Coronary artery (tissue), 2 donors: ENCODE data around the gene TMEM222.

Experiments used
- DNase-seq: peaks from one replicate; pipeline ENCODE4 v3.0.0-alpha.2; 2017; ENCODE audit warnings: low spot score
- H3K27ac ChIP-seq, 2 donors: fragments of 200-600 bp; sonication (generic); one replicate each; pipeline ENCODE4 v1.5.1; 2016 to 2019
- H3K4me3 ChIP-seq: fragments of 200-600 bp; sonication (generic); 2 replicates; pipeline ENCODE4 v1.5.1; 2016; ENCODE audit warnings: mild to moderate bottlenecking, moderate library complexity
- TF ChIP-seq, protein P1 (sequence below): fragments of 200-600 bp; sonication (generic); IDR thresholded peaks from one replicate; pipeline ENCODE4 v1.5.1; 2019; ENCODE audit warnings: antibody characterized with exemption

TMEM222 gene

DNA sequence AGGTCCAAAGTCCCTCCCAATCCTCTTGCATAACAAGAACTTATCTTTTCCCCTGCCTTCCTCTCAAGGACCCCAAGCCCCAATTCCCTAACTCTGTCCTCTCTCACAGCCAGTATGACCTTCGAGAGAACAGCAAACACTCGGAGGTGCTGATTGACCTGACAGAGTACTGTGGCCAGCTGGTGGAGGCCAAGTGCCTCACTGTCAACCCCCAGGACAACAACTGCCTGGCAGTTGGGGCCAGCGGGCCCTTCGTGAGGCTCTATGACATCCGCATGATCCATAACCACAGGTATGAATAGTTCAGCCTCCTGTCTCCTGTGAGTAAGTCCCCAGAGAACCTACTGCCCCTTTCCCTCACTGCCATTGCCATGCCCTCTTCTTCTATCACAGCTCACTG, 29.9 kb upstream of the TMEM222 start:
- TF ChIP-seq, protein P1, sequence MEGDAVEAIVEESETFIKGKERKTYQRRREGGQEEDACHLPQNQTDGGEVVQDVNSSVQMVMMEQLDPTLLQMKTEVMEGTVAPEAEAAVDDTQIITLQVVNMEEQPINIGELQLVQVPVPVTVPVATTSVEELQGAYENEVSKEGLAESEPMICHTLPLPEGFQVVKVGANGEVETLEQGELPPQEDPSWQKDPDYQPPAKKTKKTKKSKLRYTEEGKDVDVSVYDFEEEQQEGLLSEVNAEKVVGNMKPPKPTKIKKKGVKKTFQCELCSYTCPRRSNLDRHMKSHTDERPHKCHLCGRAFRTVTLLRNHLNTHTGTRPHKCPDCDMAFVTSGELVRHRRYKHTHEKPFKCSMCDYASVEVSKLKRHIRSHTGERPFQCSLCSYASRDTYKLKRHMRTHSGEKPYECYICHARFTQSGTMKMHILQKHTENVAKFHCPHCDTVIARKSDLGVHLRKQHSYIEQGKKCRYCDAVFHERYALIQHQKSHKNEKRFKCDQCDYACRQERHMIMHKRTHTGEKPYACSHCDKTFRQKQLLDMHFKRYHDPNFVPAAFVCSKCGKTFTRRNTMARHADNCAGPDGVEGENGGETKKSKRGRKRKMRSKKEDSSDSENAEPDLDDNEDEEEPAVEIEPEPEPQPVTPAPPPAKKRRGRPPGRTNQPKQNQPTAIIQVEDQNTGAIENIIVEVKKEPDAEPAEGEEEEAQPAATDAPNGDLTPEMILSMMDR, result no peak
- no peak overlapping the region for H3K4me3 ChIP-seq
- no peak overlapping the region for H3K27ac ChIP-seq
- no peak for DNase-seq

DNA sequence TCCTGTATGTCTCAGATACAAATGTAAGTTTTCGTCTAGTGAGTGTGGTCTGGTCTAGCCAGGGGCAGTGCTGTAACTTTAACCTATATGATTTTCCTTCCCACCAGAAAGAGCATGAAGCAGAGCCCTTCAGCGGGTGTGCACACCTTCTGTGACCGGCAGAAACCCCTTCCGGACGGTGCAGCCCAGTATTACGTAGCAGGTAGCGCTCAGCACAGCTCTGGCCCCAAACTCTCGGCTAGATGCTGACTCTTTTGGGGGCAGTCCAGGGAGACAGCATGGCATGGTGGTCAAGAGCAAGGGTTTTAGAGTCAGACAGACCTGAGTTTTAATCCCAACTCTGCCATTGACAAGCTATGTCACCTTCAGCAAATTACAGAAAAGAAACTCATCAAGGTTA, 28.0 kb upstream of the TMEM222 start:
- DNase-seq, result no peak
- H3K27ac ChIP-seq, result no peak overlapping the region
- TF ChIP-seq, protein P1, result no peak
- no peak overlapping the region for H3K4me3 ChIP-seq

DNA sequence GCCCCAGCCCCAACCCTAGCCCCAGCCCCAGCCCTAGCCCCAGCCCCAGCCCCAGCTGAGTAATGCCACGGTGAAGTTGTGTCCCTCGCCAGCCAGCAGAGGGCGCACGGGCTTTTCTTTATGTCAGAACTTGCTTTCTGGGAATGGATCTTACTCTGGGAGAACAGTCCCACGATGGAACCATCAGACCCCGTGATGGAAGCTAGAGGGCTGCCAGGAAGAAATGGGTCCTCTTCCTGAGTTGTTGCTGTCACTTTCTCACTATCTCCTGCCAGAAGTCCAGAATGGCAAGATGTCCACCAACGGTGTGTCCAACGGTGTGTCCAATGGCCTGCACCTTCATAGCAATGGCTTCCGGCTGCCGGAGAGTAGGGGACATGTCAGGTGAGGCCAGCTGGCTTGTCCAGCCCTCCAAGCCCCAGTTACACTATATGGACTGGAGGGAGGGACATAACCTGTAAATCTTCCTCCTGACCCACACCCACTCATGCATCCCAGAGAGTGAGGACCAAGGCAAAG, 25.1 kb upstream of the TMEM222 start:
- H3K27ac ChIP-seq, result no peak overlapping the region
- TF ChIP-seq, protein P1, result peak; percentile 71
- no peak overlapping the region for H3K4me3 ChIP-seq
- DNase-seq, result no peak

DNA sequence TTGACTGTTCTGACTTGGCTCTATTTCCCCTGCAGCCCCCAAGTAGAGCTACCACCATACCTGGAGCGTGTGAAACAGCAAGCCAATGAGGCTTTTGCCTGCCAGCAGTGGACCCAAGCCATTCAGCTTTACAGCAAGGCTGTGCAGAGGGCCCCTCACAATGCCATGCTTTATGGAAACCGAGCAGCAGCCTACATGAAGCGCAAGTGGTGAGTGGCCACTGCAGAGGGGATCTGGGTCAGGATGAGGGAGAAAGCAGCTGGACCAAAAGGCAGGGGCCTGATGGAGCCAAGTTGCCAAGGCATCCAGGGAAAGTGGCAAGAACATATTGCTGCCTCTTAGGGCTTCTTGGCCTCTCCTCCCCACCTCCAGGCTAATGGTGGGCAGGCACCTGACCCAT, 24.1 kb upstream of the TMEM222 start:
- Histone ChIP-seq H3K27ac (no peak overlapping the region), H3K4me3 (no peak overlapping the region)
- DNase-seq, result no peak
- TF ChIP-seq, protein P1, result no peak

DNA sequence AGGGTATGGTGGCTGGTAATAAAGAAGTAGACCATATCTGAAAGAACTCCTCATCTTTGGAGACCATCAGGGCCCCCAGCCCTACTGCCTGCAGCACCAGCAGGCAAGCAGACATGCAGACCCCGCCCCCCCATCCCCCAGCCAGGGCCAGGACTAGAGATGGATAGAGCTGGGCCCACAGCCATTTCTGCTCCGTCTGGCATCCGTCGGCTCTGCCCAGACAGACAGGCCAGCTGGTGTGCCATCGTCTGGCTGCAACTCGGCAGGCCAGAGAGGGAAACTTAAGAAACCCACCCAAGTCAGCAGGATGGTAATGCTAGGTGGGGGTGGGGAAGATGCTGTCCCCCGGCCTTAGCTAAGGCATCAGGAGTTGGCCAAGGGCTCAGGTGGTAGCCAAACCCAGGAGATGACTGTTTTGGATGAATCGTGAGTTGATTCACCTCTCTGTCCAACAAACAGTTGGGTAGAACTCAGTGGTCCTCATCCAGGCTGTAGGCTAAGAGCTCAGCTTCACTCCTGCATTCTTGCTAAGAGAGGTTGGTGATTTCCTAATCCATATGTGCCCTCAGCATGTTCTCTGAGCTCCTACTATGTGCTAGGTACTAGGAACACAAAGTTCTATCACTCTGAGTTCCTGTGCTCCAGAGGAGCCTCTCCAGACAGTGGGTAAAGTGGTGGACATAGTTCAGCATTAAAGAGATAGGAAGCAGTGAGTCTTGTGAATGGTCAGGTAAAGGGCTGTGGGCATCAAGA, 23.2 kb upstream of the TMEM222 start:
- TF ChIP-seq, protein P1, result no peak
- H3K27ac ChIP-seq, result peak overlapping the region in 1 of 2 donors; percentile 81
- no peak overlapping the region for H3K4me3 ChIP-seq
- no peak for DNase-seq

DNA sequence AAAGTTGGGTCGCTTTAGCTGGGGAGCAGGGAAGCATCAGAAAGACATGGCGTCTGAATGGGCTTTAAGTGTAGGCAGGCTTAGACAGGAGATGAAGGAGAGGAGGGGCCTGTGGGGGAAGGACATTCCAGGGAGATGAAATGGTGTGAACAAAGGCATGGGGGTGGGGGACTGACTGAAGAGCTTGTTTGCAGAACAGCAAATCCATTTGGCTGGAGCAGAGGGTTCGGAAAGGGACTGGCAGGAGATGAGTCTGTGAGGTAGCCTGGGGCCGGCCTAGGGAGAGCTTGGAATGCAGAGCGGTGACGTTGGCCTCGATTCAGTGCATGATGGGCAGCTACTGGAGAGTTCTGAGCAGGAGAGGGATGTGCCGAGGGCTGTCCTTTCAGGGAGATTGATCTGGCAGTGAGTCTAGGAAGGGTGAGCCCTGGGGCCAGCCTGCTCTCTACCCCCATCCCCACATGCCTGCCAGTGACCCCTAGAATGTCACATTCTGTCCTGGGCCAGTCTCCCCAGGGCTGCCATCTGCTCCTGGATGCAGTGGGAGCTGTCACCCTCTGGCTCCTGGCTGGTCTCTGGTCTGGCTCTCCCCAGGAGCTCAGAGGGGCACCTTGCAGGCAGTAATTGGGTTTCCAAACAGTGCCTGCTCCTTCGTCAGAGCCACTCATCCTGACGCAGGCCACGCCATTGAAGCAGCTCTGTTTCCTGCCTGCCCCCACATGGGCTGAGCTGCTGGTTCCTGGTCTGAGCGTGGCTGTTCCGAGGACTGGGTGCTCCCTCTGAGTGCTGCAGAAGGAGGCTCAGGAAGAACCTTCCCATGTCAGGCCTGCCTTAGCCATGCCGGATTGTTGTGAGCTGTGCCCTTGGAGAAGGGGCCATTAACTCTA, 22.3 kb upstream of the TMEM222 start:
- peak overlapping the region in 1 of 2 donors; percentile 81 for H3K27ac ChIP-seq
- DNase-seq, result no peak

More for the DNA sequence above, 22.3 kb upstream of the TMEM222 start:
- TF ChIP-seq, protein P1, result no peak
- H3K4me3 ChIP-seq, result no peak overlapping the region
